Adrenal gland (tissue), 5 donors: ENCODE data around the gene SLC6A20.

Experiments used
- CTCF ChIP-seq, 6 experiments: fragments of 450-650 bp in 4 of 6; fragments of 200-600 bp in 2 of 6; sonication (generic) in 1 of 6; IDR thresholded peaks; 1 replicate in 5 of 6; 2 replicates in 1 of 6; pipeline versions ENCODE4 v1.5.1 to v1.8.0; 2016 to 2021; ENCODE audit warnings: antibody characterized with exemption in 6 of 6, mild to moderate bottlenecking in 2 of 6, moderate library complexity in 1 of 6
- POLR2A ChIP-seq, 2 donors: fragments of 450-650 bp; IDR thresholded peaks; one replicate each; pipeline ENCODE4 v1.6.1; 2017; ENCODE audit warnings: antibody characterized with exemption in 2 of 2, mild to moderate bottlenecking in 2 of 2, moderate library complexity in 1 of 2
- donor health status: DM: no; HTN: no; CAD: no.

- TF ChIP-seq CTCF (IDR thresholded peaks at IDR 0.05) (no peak), POLR2A (IDR thresholded peaks at IDR 0.05) (no peak)
These were observed 10.7 kb downstream of the SLC6A20 start for GRCh38 chr3:45785605-45786150.
